NCI-H1092 treated with DMSO at 0.1 percent for 48 hours (cell line): Measurements from ENCODE around the gene GNB3.
A peak's percentile ranks its signal among the peaks of the same experiment; 100 is the strongest.
"Not testable (repeated sequence)": the region's sequence is repeated elsewhere in the genome, so short reads cannot be mapped to it uniquely, and the experiment has no call there.

Experiments
- DNase-seq: peaks from one replicate; lab custom pipeline; 2025; lab: John Stamatoyannopoulos, UW

The GNB3 gene

DNA sequence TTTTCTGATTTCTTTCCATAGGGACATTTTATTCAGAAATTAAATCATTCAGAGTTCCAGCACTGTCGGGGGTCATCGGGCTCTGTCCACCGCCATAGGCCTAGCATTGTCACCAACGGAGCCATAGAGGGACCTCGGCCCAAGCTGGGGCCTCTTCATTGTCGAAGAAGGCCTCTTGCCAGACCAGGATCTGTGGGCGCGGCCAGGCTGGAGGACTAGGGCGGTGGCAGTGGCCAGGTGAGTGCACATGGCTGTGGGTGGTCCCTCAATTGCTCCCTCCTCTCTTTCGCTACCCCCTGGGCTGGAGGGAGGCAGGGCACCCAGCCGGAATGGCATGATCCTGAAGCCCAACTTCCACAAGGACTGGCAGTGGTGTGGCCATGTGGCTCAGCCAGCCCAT, 43.0 kb downstream of the GNB3 start:
- no peak for DNase-seq

- no peak for DNase-seq
Observed at GRCh38 chr12:6884539-6884938, 43.8 kb downstream of the GNB3 start.

GRCh38 chr12:6886206-6886999, 45.7 kb downstream of the GNB3 start:
- not testable (repeated sequence) for DNase-seq

DNA sequence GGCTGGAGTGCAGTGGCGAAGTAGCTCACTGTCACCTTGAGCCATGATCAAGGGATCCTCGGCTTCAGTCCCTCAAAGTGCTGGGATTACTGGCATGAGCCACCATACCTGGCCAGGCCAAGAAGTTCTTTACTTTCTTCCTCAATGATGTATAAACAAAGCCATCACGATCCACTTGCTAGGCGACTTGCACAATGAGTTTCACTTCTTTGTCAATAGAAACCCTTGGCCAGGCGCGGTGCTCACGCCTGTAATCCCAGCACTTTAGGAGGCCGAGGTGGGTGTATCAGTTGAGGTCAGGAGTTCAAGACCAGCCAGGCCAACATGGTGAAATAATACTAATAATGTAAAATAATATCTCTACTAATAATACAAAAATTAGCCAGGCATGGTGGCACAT, 46.7 kb downstream of the GNB3 start:
- no peak for DNase-seq

DNA sequence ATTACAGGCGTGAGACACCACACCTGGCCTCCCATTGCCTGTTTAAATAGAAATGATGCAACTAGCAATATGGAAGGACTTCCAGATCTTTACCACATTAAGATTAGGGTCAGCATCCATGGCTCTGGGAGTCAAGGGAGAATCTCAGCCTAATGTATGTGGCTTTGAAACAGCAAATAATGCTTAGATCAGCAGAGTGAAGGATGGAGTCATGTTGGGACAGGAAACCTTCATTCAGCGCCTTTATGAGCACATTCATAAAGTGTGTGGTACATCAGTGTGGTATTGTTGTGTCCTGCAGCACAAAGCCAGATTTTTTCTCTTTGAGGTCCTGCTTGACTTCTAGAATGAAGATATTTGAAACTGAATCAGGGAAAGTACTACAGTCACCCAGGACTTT, 47.6 kb downstream of the GNB3 start:
- no peak for DNase-seq

DNA sequence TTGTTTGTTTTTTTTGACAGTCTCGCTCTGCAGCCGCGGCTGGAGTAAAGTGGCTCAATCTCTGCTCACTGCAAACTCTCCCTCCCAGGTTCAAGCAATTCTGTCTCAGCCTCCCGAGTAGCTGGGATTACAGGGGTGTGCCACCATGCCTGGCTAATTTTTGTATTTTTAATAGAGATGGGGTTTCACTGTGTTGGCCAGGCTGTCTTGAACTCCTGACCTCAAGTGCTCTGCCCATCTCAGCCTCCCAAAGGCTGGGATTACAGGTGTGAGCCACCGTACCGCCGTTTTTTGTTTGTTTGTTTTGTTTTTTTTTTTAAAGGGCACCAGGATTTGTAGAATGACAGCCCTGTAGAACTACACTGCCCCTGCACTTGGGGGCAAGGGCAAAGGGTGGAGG, 48.1 kb downstream of the GNB3 start:
- not testable (repeated sequence) for DNase-seq

- not testable (repeated sequence) for DNase-seq
Observed at GRCh38 chr12:6889775-6890573, 49.2 kb downstream of the GNB3 start.

- DNase-seq: peak; percentile 97
Observed at GRCh38 chr12:6890789-6891645, 50.3 kb downstream of the GNB3 start.

- no peak for DNase-seq
Observed at GRCh38 chr12:6891646-6892001, 50.9 kb downstream of the GNB3 start.

GRCh38 chr12:6892683-6893082, 52.0 kb downstream of the GNB3 start:
- not testable (repeated sequence) for DNase-seq

- DNase-seq: no peak
Observed at GRCh38 chr12:6894321-6894720, 53.6 kb downstream of the GNB3 start.
